ENCODE measurements around the gene L3MBTL4. TPM values are rescaled to one million over a fixed set of nuclear protein-coding genes. Genes with fewer than 3 reads are reported as not detected.

Gene L3MBTL4
- total RNA-seq, 1 experiment from 2014 or later, result not detected

DNA sequence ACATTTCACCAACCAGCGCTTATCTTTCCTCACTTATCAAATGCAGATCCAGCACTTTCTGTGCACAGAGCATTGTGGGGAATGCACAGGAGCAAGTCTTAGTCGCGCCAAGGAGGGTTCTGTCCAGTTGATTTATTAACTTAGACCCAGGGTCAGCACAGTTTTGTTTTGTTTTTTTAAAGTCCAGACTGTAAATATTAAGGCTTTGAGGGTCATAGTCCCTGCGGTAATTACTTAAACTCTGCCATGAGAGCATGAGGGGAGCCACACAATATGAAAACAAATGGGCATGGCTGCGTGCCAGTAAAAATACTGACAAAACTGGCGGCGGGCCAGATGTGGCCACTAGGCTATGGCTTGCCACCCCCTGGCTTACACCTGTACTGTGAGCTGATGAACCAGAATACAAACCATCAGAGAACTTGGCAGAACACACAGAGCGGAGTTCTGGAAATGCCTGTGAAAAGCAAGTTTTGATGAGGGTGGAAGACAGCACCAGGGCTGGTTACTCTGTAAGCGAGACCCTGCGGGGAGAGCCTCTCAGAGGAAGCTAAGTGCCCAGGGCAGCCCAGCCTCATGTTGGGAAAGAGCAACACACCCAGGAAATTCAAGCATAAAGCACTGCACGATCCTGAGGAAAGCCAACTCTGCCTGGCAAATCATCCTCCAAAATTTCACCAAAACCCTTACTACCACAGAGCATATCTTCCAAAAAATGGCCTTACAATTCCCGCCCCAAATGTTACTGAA, 43.6 kb downstream of the L3MBTL4 start:
- DNase-seq (ENCODE audit: low read depth, low spot score) (no peak), ATAC-seq (no peak)
- BruUV-seq (replicated peaks), result no TSS peak
- ChIA-PET CTCF (no interaction called here), RAD21 (ENCODE audit: low non-redundant PET in 1 of 2, low total read pairs in 2 of 2, uncharacterized antibody in 2 of 2, unreplicated experiment in 2 of 2) (no interaction called here), POLR2A (no interaction called here)
- Histone ChIP-seq H3K9me3 (ENCODE audit: control insufficient read depth in 1 of 2, insufficient read depth in 1 of 2, low read depth in 1 of 2, low read length in 2 of 2) (peaks cover 10 to 13% of the 10 kb centered on the region in 2 experiments; a peak in 2 of 4 replicates), H4K20me1 (ENCODE audit: insufficient read depth) (no peaks in the 10 kb centered on the region), H2AFZ (ENCODE audit: low read depth, low read length, poor library complexity, severe bottlenecking) (no peak overlapping the region), H3K27ac (ENCODE audit: low read depth, low read length) (no peak overlapping the region), H3K36me3 (ENCODE audit: control insufficient read depth in 1 of 2, insufficient read depth in 2 of 2, low read length in 2 of 2) (no peaks in the 10 kb centered on the region), H3K4me2 (ENCODE audit: low read length) (no peak overlapping the region), H3K4me3 (replicated peaks in 1 of 2; ENCODE audit: low read depth in 1 of 2, low read length in 2 of 2) (no peak overlapping the region), H3K9me2 (ENCODE audit: insufficient read depth) (no peaks in the 10 kb centered on the region), H3K79me2 (ENCODE audit: insufficient read depth, low read length) (no peaks in the 10 kb centered on the region), H3K4me1 (ENCODE audit: control insufficient read depth in 1 of 2, insufficient read depth in 2 of 2, low read length in 2 of 2) (no peaks in the 10 kb centered on the region), H3K27me3 (ENCODE audit: insufficient read depth, low read length) (no peaks in the 10 kb centered on the region), H3K9ac (ENCODE audit: low read length) (no peak overlapping the region)
- intact Hi-C loops (cut with micrococcal nuclease), result no loop called here
- TF ChIP-seq RAD21 (IDR thresholded peaks at IDR 0.05; ENCODE audit: low read depth) (no peak), ZNF274 (IDR thresholded peaks at IDR 0.05; ENCODE audit: low read depth, low read length) (no peak), EZH2 (IDR thresholded peaks at IDR 0.05) (no peak), REST (IDR thresholded peaks at IDR 0.05; ENCODE audit: low read depth) (no peak), JUND (IDR thresholded peaks at IDR 0.05) (no peak), YY1 (IDR thresholded peaks at IDR 0.05; ENCODE audit: extremely low read depth, insufficient replicate concordance, low read depth, low read length) (no peak), EGR1 (IDR thresholded peaks at IDR 0.05; ENCODE audit: low read depth) (no peak), ELF1 (IDR thresholded peaks at IDR 0.05; ENCODE audit: borderline replicate concordance, low read depth) (no peak), EZH2phosphoT487 (IDR thresholded peaks at IDR 0.05; ENCODE audit: borderline replicate concordance) (no peak), TCF7L2 (IDR thresholded peaks at IDR 0.05; ENCODE audit: borderline replicate concordance, extremely low read depth, insufficient read depth, insufficient read length) (no peak), SP1 (IDR thresholded peaks at IDR 0.05; ENCODE audit: low read depth) (no peak), SIN3A (IDR thresholded peaks at IDR 0.05; ENCODE audit: low read depth) (no peak), POLR2A (IDR thresholded peaks at IDR 0.05; ENCODE audit: borderline replicate concordance, extremely low read depth, insufficient read depth, insufficient read length) (no peak), SRF (IDR thresholded peaks at IDR 0.05; ENCODE audit: low read depth) (no peak), CBX3 (IDR thresholded peaks at IDR 0.05; ENCODE audit: low read depth) (no peak), FOSL1 (IDR thresholded peaks at IDR 0.05; ENCODE audit: low read depth) (no peak), ZFX (IDR thresholded peaks at IDR 0.05) (no peak)
- TF ChIP-seq, protein P1, sequence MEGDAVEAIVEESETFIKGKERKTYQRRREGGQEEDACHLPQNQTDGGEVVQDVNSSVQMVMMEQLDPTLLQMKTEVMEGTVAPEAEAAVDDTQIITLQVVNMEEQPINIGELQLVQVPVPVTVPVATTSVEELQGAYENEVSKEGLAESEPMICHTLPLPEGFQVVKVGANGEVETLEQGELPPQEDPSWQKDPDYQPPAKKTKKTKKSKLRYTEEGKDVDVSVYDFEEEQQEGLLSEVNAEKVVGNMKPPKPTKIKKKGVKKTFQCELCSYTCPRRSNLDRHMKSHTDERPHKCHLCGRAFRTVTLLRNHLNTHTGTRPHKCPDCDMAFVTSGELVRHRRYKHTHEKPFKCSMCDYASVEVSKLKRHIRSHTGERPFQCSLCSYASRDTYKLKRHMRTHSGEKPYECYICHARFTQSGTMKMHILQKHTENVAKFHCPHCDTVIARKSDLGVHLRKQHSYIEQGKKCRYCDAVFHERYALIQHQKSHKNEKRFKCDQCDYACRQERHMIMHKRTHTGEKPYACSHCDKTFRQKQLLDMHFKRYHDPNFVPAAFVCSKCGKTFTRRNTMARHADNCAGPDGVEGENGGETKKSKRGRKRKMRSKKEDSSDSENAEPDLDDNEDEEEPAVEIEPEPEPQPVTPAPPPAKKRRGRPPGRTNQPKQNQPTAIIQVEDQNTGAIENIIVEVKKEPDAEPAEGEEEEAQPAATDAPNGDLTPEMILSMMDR (IDR thresholded peaks at IDR 0.05 in 2 of 3, conservative IDR thresholded peaks at IDR 0.05 in 1 of 3; ENCODE audit: borderline replicate concordance in 1 of 3, insufficient read depth in 1 of 3, low read depth in 2 of 3, low read length in 2 of 3), result no peak
- TF ChIP-seq, protein P2, sequence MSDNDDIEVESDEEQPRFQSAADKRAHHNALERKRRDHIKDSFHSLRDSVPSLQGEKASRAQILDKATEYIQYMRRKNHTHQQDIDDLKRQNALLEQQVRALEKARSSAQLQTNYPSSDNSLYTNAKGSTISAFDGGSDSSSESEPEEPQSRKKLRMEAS (IDR thresholded peaks at IDR 0.05), result no peak
- TF ChIP-seq, protein P3, sequence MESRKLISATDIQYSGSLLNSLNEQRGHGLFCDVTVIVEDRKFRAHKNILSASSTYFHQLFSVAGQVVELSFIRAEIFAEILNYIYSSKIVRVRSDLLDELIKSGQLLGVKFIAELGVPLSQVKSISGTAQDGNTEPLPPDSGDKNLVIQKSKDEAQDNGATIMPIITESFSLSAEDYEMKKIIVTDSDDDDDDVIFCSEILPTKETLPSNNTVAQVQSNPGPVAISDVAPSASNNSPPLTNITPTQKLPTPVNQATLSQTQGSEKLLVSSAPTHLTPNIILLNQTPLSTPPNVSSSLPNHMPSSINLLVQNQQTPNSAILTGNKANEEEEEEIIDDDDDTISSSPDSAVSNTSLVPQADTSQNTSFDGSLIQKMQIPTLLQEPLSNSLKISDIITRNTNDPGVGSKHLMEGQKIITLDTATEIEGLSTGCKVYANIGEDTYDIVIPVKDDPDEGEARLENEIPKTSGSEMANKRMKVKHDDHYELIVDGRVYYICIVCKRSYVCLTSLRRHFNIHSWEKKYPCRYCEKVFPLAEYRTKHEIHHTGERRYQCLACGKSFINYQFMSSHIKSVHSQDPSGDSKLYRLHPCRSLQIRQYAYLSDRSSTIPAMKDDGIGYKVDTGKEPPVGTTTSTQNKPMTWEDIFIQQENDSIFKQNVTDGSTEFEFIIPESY (IDR thresholded peaks at IDR 0.05; ENCODE audit: extremely low read depth, insufficient replicate concordance, low read length), result no peak
